ENCODE results near the gene LRRC30.

DNA sequence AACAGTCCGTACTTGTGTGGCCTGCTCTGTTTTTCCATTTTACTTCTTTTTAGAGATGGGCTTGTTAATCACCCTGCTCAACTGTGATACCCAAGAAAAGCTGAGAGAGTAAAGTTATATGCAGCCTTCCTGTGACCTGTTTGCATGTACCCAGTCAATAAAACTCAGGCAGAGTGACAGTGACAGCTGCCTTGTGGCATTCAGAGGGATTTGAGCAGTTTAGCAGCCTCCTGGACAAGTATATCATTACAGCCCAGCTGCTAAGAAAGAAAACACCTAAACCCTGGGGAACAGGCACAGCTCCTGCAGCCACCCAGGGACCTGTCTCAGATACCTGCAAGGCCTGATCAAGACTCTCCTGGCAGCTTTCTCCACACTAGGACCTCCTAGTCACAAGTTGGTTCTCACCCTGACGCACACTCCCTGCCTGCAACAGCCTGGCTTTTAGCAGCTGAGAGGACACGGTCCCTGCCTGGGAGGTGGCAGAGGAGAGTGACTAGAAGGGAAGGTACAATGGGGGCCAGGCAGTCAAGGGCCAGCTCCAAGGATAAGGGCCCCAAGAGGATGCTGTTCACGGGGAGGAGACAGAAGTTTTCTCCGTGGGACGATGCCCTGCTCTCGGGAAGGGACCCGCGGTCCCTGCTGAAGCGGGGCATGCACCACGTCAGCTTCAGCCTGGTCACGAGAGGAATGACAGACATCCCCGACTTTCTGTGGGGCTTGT is at the start of gene LRRC30:
- TF ChIP-seq, protein P1, sequence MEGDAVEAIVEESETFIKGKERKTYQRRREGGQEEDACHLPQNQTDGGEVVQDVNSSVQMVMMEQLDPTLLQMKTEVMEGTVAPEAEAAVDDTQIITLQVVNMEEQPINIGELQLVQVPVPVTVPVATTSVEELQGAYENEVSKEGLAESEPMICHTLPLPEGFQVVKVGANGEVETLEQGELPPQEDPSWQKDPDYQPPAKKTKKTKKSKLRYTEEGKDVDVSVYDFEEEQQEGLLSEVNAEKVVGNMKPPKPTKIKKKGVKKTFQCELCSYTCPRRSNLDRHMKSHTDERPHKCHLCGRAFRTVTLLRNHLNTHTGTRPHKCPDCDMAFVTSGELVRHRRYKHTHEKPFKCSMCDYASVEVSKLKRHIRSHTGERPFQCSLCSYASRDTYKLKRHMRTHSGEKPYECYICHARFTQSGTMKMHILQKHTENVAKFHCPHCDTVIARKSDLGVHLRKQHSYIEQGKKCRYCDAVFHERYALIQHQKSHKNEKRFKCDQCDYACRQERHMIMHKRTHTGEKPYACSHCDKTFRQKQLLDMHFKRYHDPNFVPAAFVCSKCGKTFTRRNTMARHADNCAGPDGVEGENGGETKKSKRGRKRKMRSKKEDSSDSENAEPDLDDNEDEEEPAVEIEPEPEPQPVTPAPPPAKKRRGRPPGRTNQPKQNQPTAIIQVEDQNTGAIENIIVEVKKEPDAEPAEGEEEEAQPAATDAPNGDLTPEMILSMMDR (IDR thresholded peaks at IDR 0.05), result no peak
- TF ChIP-seq POLR2AphosphoS5 (IDR thresholded peaks at IDR 0.05; ENCODE audit: insufficient read depth in 1 of 2, low read depth in 1 of 2), result no peak
- TF ChIP-seq POLR2A (IDR thresholded peaks at IDR 0.05), result no peak

Measured in vagina (tissue), 2 donors.